HFF-Myc (cell line): ENCODE data around the gene RAB40C.

Experiments used
- DNase-seq: peaks from one replicate; pipeline ENCODE4 v3.0.0-alpha.2; 2011; ENCODE audit warnings: low read depth; ENCODE audit errors: extremely low read depth
- H3K4me3 ChIP-seq: replicated peaks from 2 replicates; pipeline ENCODE4 v1.5.1; 2011; ENCODE audit warnings: low read depth, mild to moderate bottlenecking, control low read depth, low read length
- TF ChIP-seq, protein P1 (sequence below): IDR thresholded peaks from 2 replicates; pipeline ENCODE4 v1.5.1; 2012; ENCODE audit warnings: mild to moderate bottlenecking, low read depth, low read length, control low read depth; ENCODE audit errors: missing control alignments

The RAB40C gene

DNA sequence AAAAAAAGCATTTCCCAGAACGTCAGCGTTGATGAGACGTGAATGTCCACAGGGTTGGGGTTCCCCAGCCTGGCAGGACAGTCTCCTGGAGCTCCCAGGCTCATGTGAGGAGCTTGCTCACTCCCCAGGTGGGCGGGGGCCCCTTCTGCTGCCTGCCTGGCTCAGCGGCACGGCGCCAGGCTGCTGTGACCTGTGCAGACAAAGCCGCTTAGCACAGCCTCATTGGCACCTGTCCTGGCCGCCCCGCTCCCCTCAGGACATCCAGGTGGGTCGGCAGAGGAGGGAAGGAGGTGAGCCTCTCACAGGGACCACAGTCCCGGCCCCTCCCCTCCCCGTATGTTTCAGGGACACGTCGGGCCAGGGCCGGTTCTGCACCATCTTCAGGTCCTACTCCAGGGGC, 28.0 kb downstream of the RAB40C start:
- no peak for DNase-seq
- H3K4me3 ChIP-seq, result no peak overlapping the region
- TF ChIP-seq, protein P1, sequence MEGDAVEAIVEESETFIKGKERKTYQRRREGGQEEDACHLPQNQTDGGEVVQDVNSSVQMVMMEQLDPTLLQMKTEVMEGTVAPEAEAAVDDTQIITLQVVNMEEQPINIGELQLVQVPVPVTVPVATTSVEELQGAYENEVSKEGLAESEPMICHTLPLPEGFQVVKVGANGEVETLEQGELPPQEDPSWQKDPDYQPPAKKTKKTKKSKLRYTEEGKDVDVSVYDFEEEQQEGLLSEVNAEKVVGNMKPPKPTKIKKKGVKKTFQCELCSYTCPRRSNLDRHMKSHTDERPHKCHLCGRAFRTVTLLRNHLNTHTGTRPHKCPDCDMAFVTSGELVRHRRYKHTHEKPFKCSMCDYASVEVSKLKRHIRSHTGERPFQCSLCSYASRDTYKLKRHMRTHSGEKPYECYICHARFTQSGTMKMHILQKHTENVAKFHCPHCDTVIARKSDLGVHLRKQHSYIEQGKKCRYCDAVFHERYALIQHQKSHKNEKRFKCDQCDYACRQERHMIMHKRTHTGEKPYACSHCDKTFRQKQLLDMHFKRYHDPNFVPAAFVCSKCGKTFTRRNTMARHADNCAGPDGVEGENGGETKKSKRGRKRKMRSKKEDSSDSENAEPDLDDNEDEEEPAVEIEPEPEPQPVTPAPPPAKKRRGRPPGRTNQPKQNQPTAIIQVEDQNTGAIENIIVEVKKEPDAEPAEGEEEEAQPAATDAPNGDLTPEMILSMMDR, result no peak

DNA sequence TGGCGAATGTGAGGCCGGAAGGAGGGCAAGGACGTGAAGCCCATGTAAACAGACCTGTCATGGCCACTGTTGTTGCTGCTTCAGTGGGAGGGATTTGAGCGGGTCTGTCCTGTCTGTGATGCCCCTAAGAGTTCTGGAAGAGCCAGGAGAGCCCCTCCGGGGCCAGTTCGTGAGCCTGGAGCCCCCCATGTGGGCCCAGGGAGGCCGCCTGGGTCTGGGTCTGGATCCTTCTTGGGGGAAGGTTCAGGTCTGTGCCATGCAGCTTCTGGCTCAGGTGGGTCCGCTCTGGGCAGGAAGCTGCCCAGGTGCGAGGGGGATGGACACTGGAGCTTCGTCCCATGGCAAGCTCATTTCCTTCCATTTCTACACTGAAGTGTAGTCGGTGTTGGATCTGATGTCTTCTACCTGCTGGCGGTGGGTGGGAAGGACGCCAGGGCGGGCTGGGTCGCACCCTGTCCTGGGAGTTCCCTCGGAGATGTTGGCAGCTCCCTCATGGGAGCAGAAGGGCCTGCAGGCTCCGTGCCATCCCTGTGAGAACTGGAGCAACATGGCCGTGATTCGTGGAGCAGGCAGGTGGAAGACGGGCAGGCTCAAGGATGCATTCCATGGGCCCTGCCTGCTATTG, 29.7 kb downstream of the RAB40C start:
- no peak for DNase-seq

GRCh38 chr16:620700-621525, 31.0 kb downstream of the RAB40C start:
- DNase-seq, result no peak
- TF ChIP-seq, protein P1, result no peak

More for the DNA sequence above, 29.7 kb downstream of the RAB40C start:
- TF ChIP-seq, protein P1, result no peak
- no peak overlapping the region for H3K4me3 ChIP-seq

DNA sequence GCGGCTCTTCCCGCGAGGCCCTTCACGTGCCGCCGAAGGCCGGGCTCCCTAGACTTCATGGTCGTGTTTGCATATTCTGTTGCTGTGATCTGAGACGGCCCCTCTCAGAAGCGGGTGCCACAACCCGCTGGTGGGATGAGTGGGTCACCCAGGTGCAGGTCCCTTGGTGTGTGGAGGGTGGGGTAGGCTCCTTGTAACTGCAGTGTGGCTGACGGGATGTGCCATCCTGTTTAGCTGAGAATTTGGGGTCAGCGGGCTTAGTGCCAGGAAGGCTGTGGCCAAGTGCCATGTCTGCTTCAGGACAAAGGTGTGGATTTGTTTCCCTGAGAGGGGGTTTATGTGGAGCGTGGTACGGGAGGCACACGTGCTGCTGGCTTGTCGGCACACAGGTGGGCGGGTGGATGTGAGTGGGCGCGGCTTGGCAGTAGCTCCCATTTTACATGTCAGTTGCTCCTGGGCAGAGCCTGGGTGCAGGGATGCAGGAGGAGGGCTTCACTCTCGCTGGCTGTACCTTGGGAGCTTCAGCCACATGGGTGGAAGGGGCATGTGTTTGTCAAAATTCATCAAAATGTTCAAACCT, 31.8 kb downstream of the RAB40C start:
- DNase-seq, result no peak
- TF ChIP-seq, protein P1, result no peak
- no peak overlapping the region for H3K4me3 ChIP-seq

More at GRCh38 chr16:620700-621525, 31.0 kb downstream of the RAB40C start:
- no peak overlapping the region for H3K4me3 ChIP-seq

DNA sequence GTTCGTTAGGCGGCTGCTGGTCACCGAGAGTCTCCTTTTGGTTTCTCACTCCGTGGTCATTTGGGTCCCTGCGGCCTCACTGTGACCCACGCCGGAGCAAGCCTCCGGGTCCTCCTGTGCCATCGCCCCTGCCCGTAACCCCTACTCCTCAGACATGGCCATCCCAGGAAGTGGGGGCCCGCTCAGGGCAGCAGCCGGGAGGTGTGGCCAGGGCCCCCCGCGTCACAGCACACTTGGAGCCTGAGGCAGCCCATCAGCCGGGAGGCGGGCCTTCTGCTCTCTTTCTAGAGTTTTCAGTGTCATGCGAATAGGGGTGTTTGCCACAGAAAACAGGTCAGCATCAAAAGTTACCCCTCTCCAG, 33.0 kb downstream of the RAB40C start:
- TF ChIP-seq, protein P1, result no peak
- DNase-seq, result no peak
- H3K4me3 ChIP-seq, result no peak overlapping the region

DNA sequence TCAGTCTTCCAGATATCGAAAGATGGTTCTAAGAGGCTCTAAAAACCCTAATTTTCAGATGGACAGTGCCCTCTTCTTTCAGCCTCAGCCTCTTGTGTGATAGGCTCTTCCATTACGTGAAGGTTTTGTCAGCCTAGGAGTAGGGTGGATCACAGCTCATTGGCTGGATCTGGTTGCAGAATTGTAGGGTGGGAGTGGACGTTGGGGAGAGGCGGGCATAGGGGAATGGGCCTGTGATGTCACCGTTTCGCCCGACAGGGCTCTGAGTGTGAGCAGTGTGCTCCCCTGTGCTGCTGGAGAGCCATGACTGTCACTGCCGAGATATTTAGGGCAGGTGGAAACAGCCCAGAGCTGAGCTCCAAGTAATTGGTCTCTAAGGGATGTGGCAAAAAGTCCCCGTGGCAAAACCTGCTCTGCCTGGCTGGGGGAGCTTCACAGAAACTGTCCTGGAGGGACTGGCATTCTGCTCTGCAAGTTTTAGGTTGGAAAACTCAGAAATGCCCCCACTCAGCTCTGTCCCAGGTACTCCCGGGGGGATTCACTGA, 34.7 kb downstream of the RAB40C start:
- TF ChIP-seq, protein P1, result no peak
- no peak overlapping the region for H3K4me3 ChIP-seq
- no peak for DNase-seq
